ENCODE results near the gene ESPNL.

The ESPNL gene

GRCh38 chr2:238143239-238143951 is 43.3 kb downstream of the ESPNL start:
- DNase-seq: peak in 1 of 2 donors; percentile 16

GRCh38 chr2:238144262-238144661 is 44.1 kb downstream of the ESPNL start:
- DNase-seq: no peak

- DNase-seq: no peak
These were observed 44.9 kb downstream of the ESPNL start for GRCh38 chr2:238145046-238145445.

- no peak for DNase-seq
These were observed 45.7 kb downstream of the ESPNL start for GRCh38 chr2:238145851-238146250.

GRCh38 chr2:238146884-238147544 is 46.9 kb downstream of the ESPNL start:
- no peak for DNase-seq

GRCh38 chr2:238148981-238149380 is 48.8 kb downstream of the ESPNL start:
- no peak for DNase-seq

GRCh38 chr2:238149841-238150572 is 49.9 kb downstream of the ESPNL start:
- DNase-seq: no peak

- no peak for DNase-seq
These were observed 50.5 kb downstream of the ESPNL start for GRCh38 chr2:238150686-238151085.

- no peak for DNase-seq
These were observed 51.1 kb downstream of the ESPNL start for GRCh38 chr2:238151205-238151604.

GRCh38 chr2:238151628-238152235 is 51.6 kb downstream of the ESPNL start:
- DNase-seq: no peak

- no peak for DNase-seq
These were observed 52.9 kb downstream of the ESPNL start for GRCh38 chr2:238152771-238153688.

GRCh38 chr2:238154570-238154969 is 54.4 kb downstream of the ESPNL start:
- DNase-seq: no peak

- no peak for DNase-seq
These were observed 55.1 kb downstream of the ESPNL start for GRCh38 chr2:238155051-238155760.

GRCh38 chr2:238155761-238156694 is 55.9 kb downstream of the ESPNL start:
- DNase-seq: no peak

- DNase-seq: no peak
These were observed 57.4 kb downstream of the ESPNL start for GRCh38 chr2:238157506-238158017.

GRCh38 chr2:238158018-238158508 is 57.9 kb downstream of the ESPNL start:
- DNase-seq: no peak

- DNase-seq: peak in 1 of 2 donors; percentile 54
These were observed 58.5 kb downstream of the ESPNL start, which contains the start of gene ERFE for GRCh38 chr2:238158509-238159070. Gene ERFE, plus strand, starts transcription at chr2:238158970. Its CDS starts 38 bp downstream, at chr2:238159008.

- DNase-seq: peak in 1 of 2 donors; percentile 18
These were observed 59.0 kb downstream of the ESPNL start for GRCh38 chr2:238159071-238159539.

GRCh38 chr2:238159661-238160205 is 59.6 kb downstream of the ESPNL start:
- DNase-seq: no peak
